ENCODE data around the gene JTB. TPM values are rescaled to one million over a fixed set of nuclear protein-coding genes. Genes with fewer than 3 reads are reported as not detected.

Gene JTB
- polyA plus RNA-seq, 3 donors, result 150 to 391 (median 312) TPM

DNA sequence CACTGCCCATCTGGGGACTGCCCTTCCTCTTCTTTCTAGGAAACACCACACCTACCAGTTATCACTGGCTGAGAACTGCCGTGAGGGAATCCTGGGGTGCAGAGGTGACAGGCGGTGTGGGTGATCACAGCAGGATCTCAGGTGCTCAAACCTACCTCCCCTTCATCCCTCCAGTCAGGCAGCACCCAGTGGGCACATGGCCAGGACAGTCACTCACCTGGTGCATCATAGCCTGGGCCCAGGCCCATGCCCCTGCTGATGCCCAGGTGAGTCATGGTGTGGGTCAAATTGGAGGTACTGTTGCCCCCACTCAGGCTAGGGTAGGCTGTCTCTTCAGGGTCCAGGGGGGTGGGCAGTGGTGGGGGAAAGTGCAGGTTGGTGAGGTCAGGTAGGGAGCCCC, 25.7 kb downstream of the JTB start:
- H3K27me3 Mint-ChIP-seq (ENCODE audit: low read depth in 3 of 3), result peaks cover 0 to 2% (median 1%) of the 10 kb centered on the region in 3 donors
- Histone ChIP-seq H2AFZ (ENCODE audit: insufficient read depth, low read depth, low read length, poor library complexity, severe bottlenecking) (no peak overlapping the region), H3K4me1 (ENCODE audit: control insufficient read depth in 1 of 2, insufficient read depth in 2 of 2, low read length in 2 of 2) (peaks cover 29 to 32% of the 10 kb centered on the region in 2 donors), H3K9me3 (replicated peaks in 1 of 2; ENCODE audit: control insufficient read depth in 1 of 2, insufficient read depth in 1 of 2, low read length in 2 of 2) (no peaks in the 10 kb centered on the region), H3K27me3 (ENCODE audit: control insufficient read depth in 2 of 2, insufficient read depth in 2 of 2, low read length in 2 of 2) (no peaks in the 10 kb centered on the region), H3K36me3 (replicated peaks in 1 of 2; ENCODE audit: control insufficient read depth in 1 of 2, insufficient read depth in 2 of 2, low read length in 2 of 2) (peaks cover 70 to 75% of the 10 kb centered on the region in 2 donors), H4K20me1 (ENCODE audit: insufficient read depth, low read length) (peaks cover 56% of the 10 kb centered on the region), H3K4me2 (replicated peaks; ENCODE audit: extremely low read depth, low read length, poor library complexity, severe bottlenecking) (no peak overlapping the region), H3K9ac (ENCODE audit: insufficient read depth, low read length, poor library complexity, severe bottlenecking) (no peak overlapping the region), H3K27ac (ENCODE audit: low read depth in 1 of 2, low read length in 2 of 2) (no peak overlapping the region), H3K79me2 (ENCODE audit: insufficient read depth, low read length) (peaks cover 62% of the 10 kb centered on the region), H3K4me3 (replicated peaks in 1 of 3; ENCODE audit: low read depth in 2 of 3, low read length in 3 of 3) (no peak overlapping the region)
- H3K9me3 Mint-ChIP-seq, result no peaks in the 10 kb centered on the region
- H3K4me3 Mint-ChIP-seq, result no peak overlapping the region
- H3K36me3 Mint-ChIP-seq, result peaks cover 65 to 76% of the 10 kb centered on the region in 2 donors
- 100% methylated on average over 2 of the region's 2 CpGs for whole genome bisulfite sequencing (ENCODE audit: insufficient coverage)
- TF ChIP-seq CTCF (IDR thresholded peaks at IDR 0.05), result no peak
- H3K4me1 Mint-ChIP-seq, result peaks cover 41% of the 10 kb centered on the region
- no peak for DNase-seq
- intact Hi-C loops (cut with micrococcal nuclease), result no loop called here
- peak overlapping the region in 2 of 7 donors; percentile 44 to 69 for H3K27ac Mint-ChIP-seq

- no peak overlapping the region for H3K9ac ChIP-seq (ENCODE audit: insufficient read depth, low read length, poor library complexity, severe bottlenecking)
- H2AFZ ChIP-seq (ENCODE audit: insufficient read depth, low read depth, low read length, poor library complexity, severe bottlenecking), result no peak overlapping the region
- H3K9me3 ChIP-seq (replicated peaks in 1 of 2; ENCODE audit: control insufficient read depth in 1 of 2, insufficient read depth in 1 of 2, low read length in 2 of 2), result no peaks in the 10 kb centered on the region
- intact Hi-C loops (cut with micrococcal nuclease), result no loop called here
- 99% methylated on average over 11 of the region's 11 CpGs for WGBS (ENCODE audit: insufficient coverage)
- no peak overlapping the region for H3K4me3 ChIP-seq (replicated peaks in 1 of 3; ENCODE audit: low read depth in 2 of 3, low read length in 3 of 3)
- no peak overlapping the region for H3K27ac ChIP-seq (ENCODE audit: low read depth in 1 of 2, low read length in 2 of 2)
- peaks cover 70 to 75% of the 10 kb centered on the region in 2 donors for H3K36me3 ChIP-seq (replicated peaks in 1 of 2; ENCODE audit: control insufficient read depth in 1 of 2, insufficient read depth in 2 of 2, low read length in 2 of 2)
- peak overlapping the region in 1 of 7 donors; percentile 58 for H3K27ac Mint-ChIP-seq
- H3K4me2 ChIP-seq (replicated peaks; ENCODE audit: extremely low read depth, low read length, poor library complexity, severe bottlenecking), result no peak overlapping the region
- H3K9me3 Mint-ChIP-seq, result no peaks in the 10 kb centered on the region
- H3K4me3 Mint-ChIP-seq, result no peak overlapping the region
- peaks cover 65 to 76% of the 10 kb centered on the region in 2 donors for H3K36me3 Mint-ChIP-seq
- no peaks in the 10 kb centered on the region for H3K27me3 ChIP-seq (ENCODE audit: control insufficient read depth in 2 of 2, insufficient read depth in 2 of 2, low read length in 2 of 2)
- peaks cover 25 to 29% of the 10 kb centered on the region in 2 donors for H3K4me1 ChIP-seq (ENCODE audit: control insufficient read depth in 1 of 2, insufficient read depth in 2 of 2, low read length in 2 of 2)
- peaks cover 36% of the 10 kb centered on the region for H3K4me1 Mint-ChIP-seq
- DNase-seq, result no peak
- peaks cover 49% of the 10 kb centered on the region for H4K20me1 ChIP-seq (ENCODE audit: insufficient read depth, low read length)
- no peak for TF ChIP-seq CTCF (IDR thresholded peaks at IDR 0.05)
- H3K27me3 Mint-ChIP-seq (ENCODE audit: low read depth in 3 of 3), result peaks cover 0 to 2% (median 1%) of the 10 kb centered on the region in 3 donors
- peaks cover 56% of the 10 kb centered on the region for H3K79me2 ChIP-seq (ENCODE audit: insufficient read depth, low read length)
These were observed 26.3 kb downstream of the JTB start for GRCh38 chr1:153951183-153951582.
